Kidney epithelial cell (primary cell): ENCODE measurements around the gene ACAP3. TPM values are rescaled to one million over a fixed set of nuclear protein-coding genes. Genes with fewer than 3 reads are reported as not detected.

Source experiments
- DNase-seq: peaks from one replicate; pipeline ENCODE4 v3.0.0-alpha.2; 2010; ENCODE audit warnings: low read depth
- H3K27me3 ChIP-seq: 2 replicates; pipeline ENCODE4 v1.6.0; 2011; ENCODE audit warnings: low read length; ENCODE audit not compliant: control insufficient read depth, insufficient read depth
- H3K36me3 ChIP-seq: 2 replicates; pipeline ENCODE4 v1.5.1; 2011; ENCODE audit warnings: low read length; ENCODE audit not compliant: control insufficient read depth, insufficient read depth
- H3K4me3 ChIP-seq: 2 replicates; pipeline ENCODE4 v1.5.1; 2011; ENCODE audit warnings: low read depth, mild to moderate bottlenecking, control low read depth, low read length
- CTCF ChIP-seq: IDR thresholded peaks from 2 replicates; pipeline ENCODE4 v1.5.1; 2011; ENCODE audit warnings: mild to moderate bottlenecking, moderate library complexity, low read length, control low read depth, inconsistent platforms; ENCODE audit not compliant: insufficient read depth, poor library complexity, severe bottlenecking
- total RNA-seq: library from RNA; depleted of rRNA; stranded (reverse); fragments of >200 nt; gene quantifications from 2 replicates; pipeline ENCODE4 v1.2.3, GENCODE V29; 2015

ACAP3 gene
- total RNA-seq, 1 donor from 2014 or later, result 37.9 TPM

- no peak for DNase-seq
- no peak for TF ChIP-seq CTCF
- Histone ChIP-seq H3K36me3 (no peaks in the 10 kb centered on the region), H3K27me3 (peaks cover 2% of the 10 kb centered on the region), H3K4me3 (no peak overlapping the region)
These were observed 20.5 kb upstream of the ACAP3 start for GRCh38 chr1:1328254-1328653.

- no peak overlapping the region for H3K4me3 ChIP-seq
- peaks cover 2% of the 10 kb centered on the region for H3K27me3 ChIP-seq
- no peak for TF ChIP-seq CTCF
These were observed 19.6 kb upstream of the ACAP3 start for GRCh38 chr1:1327291-1327690.

GRCh38 chr1:1326075-1326605 lies 18.4 kb upstream of the ACAP3 start:
- no peaks in the 10 kb centered on the region for H3K36me3 ChIP-seq
- no peak overlapping the region for H3K4me3 ChIP-seq
- H3K27me3 ChIP-seq, result peaks cover 2% of the 10 kb centered on the region
- no peak for DNase-seq
- no peak for TF ChIP-seq CTCF

More at GRCh38 chr1:1327291-1327690, 19.6 kb upstream of the ACAP3 start:
- H3K36me3 ChIP-seq, result no peaks in the 10 kb centered on the region
- DNase-seq, result no peak

- no peak for DNase-seq
- no peak for TF ChIP-seq CTCF
- Histone ChIP-seq H3K27me3 (no peaks in the 10 kb centered on the region), H3K4me3 (peak overlapping the region; percentile 98), H3K36me3 (no peaks in the 10 kb centered on the region)
These were observed 17.8 kb upstream of the ACAP3 start for GRCh38 chr1:1325288-1326074.

- Histone ChIP-seq H3K27me3 (no peaks in the 10 kb centered on the region), H3K36me3 (peaks cover 2% of the 10 kb centered on the region), H3K4me3 (peak within 1 kb of the TSS; percentile 98)
- peak; percentile 50 for DNase-seq
- TF ChIP-seq CTCF, result no peak
These were observed 17.0 kb upstream of the ACAP3 start, which contains the start of the genes CPTP and INTS11 for GRCh38 chr1:1324524-1325287. Gene CPTP (plus strand): TSS chr1:1324802. CDS start chr1:1326911, 2,109 bp downstream. Gene INTS11 (minus strand): TSS chr1:1324660. CDS start chr1:1324608, 52 bp downstream.
